ENCODE results near the gene KLF2.
"Not testable (repeated sequence)": the region's sequence is repeated elsewhere in the genome, so short reads cannot be mapped to it uniquely, and the experiment has no call there.

KLF2 gene
- total RNA-seq = 766 to 1,161 (median 886) reads per million in 4 donors

GRCh38 chr19:16324384-16325160 is at the start of gene KLF2:
Gene KLF2 (plus strand): TSS chr19:16324826. CDS start chr19:16324924, 98 bp downstream.
- DNase-seq = peak; percentile 92 to 97 (median 93)

GRCh38 chr19:16280306-16280705 is 44.3 kb upstream of the KLF2 start:
- no peak for DNase-seq

- no peak for DNase-seq
Observed at GRCh38 chr19:16281743-16282142, 42.9 kb upstream of the KLF2 start.

- DNase-seq = peak in 3 of 5 donors; percentile 19 to 59 (median 25)
Observed at GRCh38 chr19:16283210-16284061, 41.2 kb upstream of the KLF2 start.

- no peak for DNase-seq
Observed at GRCh38 chr19:16284505-16284904, 40.1 kb upstream of the KLF2 start.

- not testable (repeated sequence) for DNase-seq
Observed at GRCh38 chr19:16285079-16285478, 39.5 kb upstream of the KLF2 start.

- DNase-seq = no peak
Observed at GRCh38 chr19:16285769-16286498, 38.7 kb upstream of the KLF2 start.

GRCh38 chr19:16288544-16288943 is 36.1 kb upstream of the KLF2 start:
- no peak for DNase-seq

- DNase-seq = no peak
Observed at GRCh38 chr19:16289594-16289993, 35.0 kb upstream of the KLF2 start.

- DNase-seq = no peak
Observed at GRCh38 chr19:16290692-16291091, 33.9 kb upstream of the KLF2 start.

- DNase-seq = no peak
Observed at GRCh38 chr19:16293118-16294091, 31.2 kb upstream of the KLF2 start.

GRCh38 chr19:16295057-16295456 is 29.6 kb upstream of the KLF2 start:
- DNase-seq = no peak

- DNase-seq = no peak
Observed at GRCh38 chr19:16296713-16297112, 27.9 kb upstream of the KLF2 start.

- DNase-seq = no peak
Observed at GRCh38 chr19:16297575-16298178, 26.9 kb upstream of the KLF2 start.

GRCh38 chr19:16298334-16298733 is 26.3 kb upstream of the KLF2 start:
- DNase-seq = no peak

- no peak for DNase-seq
Observed at GRCh38 chr19:16301999-16302694, 22.5 kb upstream of the KLF2 start.

GRCh38 chr19:16303755-16304154 is 20.9 kb upstream of the KLF2 start:
- no peak for DNase-seq

GRCh38 chr19:16304511-16304910 is 20.1 kb upstream of the KLF2 start:
- not testable (repeated sequence) for DNase-seq

- DNase-seq = not testable (repeated sequence)
Observed at GRCh38 chr19:16305060-16305459, 19.6 kb upstream of the KLF2 start.

- DNase-seq = no peak
Observed at GRCh38 chr19:16306728-16307402, 17.8 kb upstream of the KLF2 start.

Data from T-helper 1 cell (primary cell).